K562 (cell line): Measurements from ENCODE around the gene SLC46A3. TPM values are rescaled to one million over a fixed set of nuclear protein-coding genes. Genes with fewer than 3 reads are reported as not detected.

ENCODE experiments used
- ATAC-seq: fragments of 200-7000 bp; cut with Tn5 transposase; 3 replicates; pipeline ENCODE4 v1.9.1; 2020; ENCODE audit warnings: moderate library complexity
- BruUV-seq: library from RNA; stranded (reverse); fragments of 400-500 nt; replicated peaks from 2 replicates; lab custom pipeline; 2021; lab: Mats Ljungman, UMichigan
- CTCF ChIA-PET: fragments of 300-600 bp; formaldehyde crosslinking; extraction: SDS; loops from one replicate; lab custom pipeline; 2021; ENCODE audit warnings: low intra/inter-chr PET ratio; lab: Yijun Ruan, JAX
- POLR2A ChIA-PET: fragments of 300-600, 350-650 bp; sonication (Branson Sonifier 250); formaldehyde crosslinking; extraction: SDS; loops from one replicate; lab custom pipeline; 2021; ENCODE audit warnings: antibody characterized with exemption, inconsistent platforms; lab: Yijun Ruan, JAX
- DNase-seq, 4 experiments: peaks; one replicate each; pipeline versions ENCODE4 v3.0.0 to v3.0.0-alpha.2; 2011 to 2018; ENCODE audit warnings: low spot score in 3 of 4, mixed read lengths in 3 of 4; ENCODE audit errors: extremely low read depth in 1 of 4
- FAIRE-seq: peaks from 2 replicates; lab custom pipeline; 2011; peaks lifted over from hg19 to GRCh38; lab: Jason Lieb, UNC
- H2AFZ ChIP-seq: 2 replicates; pipeline ENCODE4 v1.6.0; 2011; ENCODE audit warnings: low read depth, low read length, control low read depth, inconsistent platforms
- H3K27ac ChIP-seq: fragments of 200-600 bp; 3 replicates; pipeline ENCODE4 v1.8.0; 2011; ENCODE audit warnings: low read depth, mild to moderate bottlenecking, control low read depth, inconsistent platforms, low read length, moderate library complexity, mixed read lengths; ENCODE audit errors: extremely low read depth
- H3K27me3 ChIP-seq, 2 experiments: fragments of 300-600 bp in 1 of 2; 2 replicates in 1 of 2; 3 replicates in 1 of 2; pipeline versions ENCODE4 v1.6.0 to v1.8.0; 2011; ENCODE audit warnings: inconsistent platforms in 2 of 2, low read length in 2 of 2, mild to moderate bottlenecking in 1 of 2, mixed read lengths in 1 of 2, moderate library complexity in 1 of 2; ENCODE audit not compliant: control insufficient read depth in 2 of 2, insufficient read depth in 2 of 2
- H3K36me3 ChIP-seq: fragments of 300-600 bp; 3 replicates; pipeline ENCODE4 v1.8.0; 2011; ENCODE audit warnings: mild to moderate bottlenecking, low read length, inconsistent platforms; ENCODE audit not compliant: control insufficient read depth, insufficient read depth
- H3K4me1 ChIP-seq, 2 experiments: fragments of 200-600 bp in 1 of 2; replicated peaks in 1 of 2; 2 replicates in 1 of 2; 3 replicates in 1 of 2; pipeline versions ENCODE4 v1.5.1 to v1.8.0; 2011; ENCODE audit warnings: inconsistent platforms in 2 of 2, low read length in 2 of 2, mild to moderate bottlenecking in 1 of 2, mixed read lengths in 1 of 2, moderate library complexity in 1 of 2; ENCODE audit not compliant: control insufficient read depth in 2 of 2, insufficient read depth in 2 of 2
- H3K4me2 ChIP-seq: 2 replicates; pipeline ENCODE4 v1.6.1; 2011; ENCODE audit warnings: low read length, control low read depth, inconsistent platforms, mixed read lengths; ENCODE audit not compliant: insufficient read depth
- H3K4me3 ChIP-seq: fragments of 200-600 bp; sonication (generic), shearing (Covaris generic); 2 replicates; pipeline ENCODE4 v1.5.1; 2016; ENCODE audit warnings: control low read depth, inconsistent platforms
- H3K79me2 ChIP-seq: fragments of 200-600 bp; 3 replicates; pipeline ENCODE4 v1.8.0; 2011; ENCODE audit warnings: low read length, inconsistent platforms; ENCODE audit not compliant: control insufficient read depth, insufficient read depth
- H3K9ac ChIP-seq, 2 experiments: 2 replicates each; pipeline versions ENCODE4 v1.6.0 to v1.6.1; 2011; ENCODE audit warnings: low read depth in 2 of 2, low read length in 2 of 2, control low read depth in 1 of 2, inconsistent platforms in 1 of 2, mild to moderate bottlenecking in 1 of 2, mixed read lengths in 1 of 2; ENCODE audit not compliant: insufficient read depth in 1 of 2
- H3K9me1 ChIP-seq: one replicate; pipeline ENCODE4 v1.6.0; 2011; ENCODE audit warnings: inconsistent platforms, mild to moderate bottlenecking, low read length, moderate library complexity; ENCODE audit not compliant: control insufficient read depth, insufficient read depth
- H3K9me3 ChIP-seq: replicated peaks from 2 replicates; pipeline ENCODE4 v1.5.1; 2011; ENCODE audit warnings: low read depth, low read length, inconsistent platforms; ENCODE audit not compliant: control insufficient read depth, insufficient read depth
- H4K20me1 ChIP-seq: replicated peaks from 2 replicates; pipeline ENCODE4 v1.6.1; 2011; ENCODE audit warnings: low read length, inconsistent platforms, mixed read lengths; ENCODE audit not compliant: control insufficient read depth, insufficient read depth
- CBFA2T3 ChIP-seq: fragments of 450-650 bp; IDR thresholded peaks from 2 replicates; pipeline ENCODE4 v1.6.1; 2017
- CEBPB ChIP-seq: fragments of 450-650 bp; IDR thresholded peaks from 2 replicates; pipeline ENCODE4 v1.6.1; 2016; ENCODE audit warnings: missing genetic modification characterization, missing compliant biosample characterization
- EHMT2 ChIP-seq: fragments of 450-650 bp; IDR thresholded peaks from 2 replicates; pipeline ENCODE4 v1.6.1; 2018; ENCODE audit warnings: antibody characterized with exemption
- EWSR1 ChIP-seq: fragments of 450-650 bp; IDR thresholded peaks from 2 replicates; pipeline ENCODE4 v1.6.1; 2018; ENCODE audit warnings: borderline replicate concordance, mild to moderate bottlenecking, low read depth, moderate library complexity; ENCODE audit not compliant: partially characterized antibody
- ILK ChIP-seq: fragments of 450-650 bp; IDR thresholded peaks from 2 replicates; pipeline ENCODE4 v1.6.1; 2016; ENCODE audit warnings: missing genetic modification characterization, low read depth, mild to moderate bottlenecking, missing compliant biosample characterization, moderate library complexity, borderline replicate concordance
- NFE2L1 ChIP-seq: fragments of 450-650 bp; IDR thresholded peaks from 2 replicates; pipeline ENCODE4 v1.6.1; 2016; ENCODE audit warnings: missing genetic modification characterization, low read depth, mild to moderate bottlenecking, missing compliant biosample characterization, moderate library complexity, borderline replicate concordance
- POLR2AphosphoS5 ChIP-seq: IDR thresholded peaks from 2 replicates; pipeline ENCODE4 v1.6.1; 2011; ENCODE audit warnings: mild to moderate bottlenecking, low read depth, low read length, moderate library complexity; ENCODE audit not compliant: control insufficient read depth, insufficient read depth
- POU5F1 ChIP-seq: fragments of 150-350 bp; IDR thresholded peaks from 2 replicates; pipeline ENCODE4 v1.6.1; 2014; ENCODE audit warnings: borderline replicate concordance, low read length, low read depth, mild to moderate bottlenecking; ENCODE audit not compliant: partially characterized antibody
- SIN3B ChIP-seq: fragments of 450-650 bp; IDR thresholded peaks from 2 replicates; pipeline ENCODE4 v1.6.1; 2017; ENCODE audit warnings: low read depth, mild to moderate bottlenecking, moderate library complexity
- SP2 ChIP-seq: IDR thresholded peaks from 2 replicates; pipeline ENCODE4 v1.6.1; 2011; ENCODE audit warnings: mild to moderate bottlenecking, low read depth, low read length, moderate library complexity; ENCODE audit not compliant: poor library complexity, severe bottlenecking; ENCODE audit errors: extremely low read depth
- ZBTB12 ChIP-seq: fragments of 250-450 bp; sonication (Bioruptor Pico); IDR thresholded peaks from 2 replicates; pipeline ENCODE4 v1.4.0; 2020
- ZNF232 ChIP-seq: sonication (generic); formaldehyde crosslinking; IDR thresholded peaks from 2 replicates; pipeline ENCODE4 v1.8.0; 2022; ENCODE audit warnings: mild to moderate bottlenecking, missing genetic modification reagents
- ZNF347 ChIP-seq: fragments of 450-650 bp; formaldehyde crosslinking; IDR thresholded peaks from 2 replicates; pipeline ENCODE4 v1.4.0; 2020; ENCODE audit warnings: low read depth, mild to moderate bottlenecking, moderate library complexity
- ZNF518B ChIP-seq: fragments of 250-450 bp; sonication (Bioruptor Pico); IDR thresholded peaks from 2 replicates; pipeline ENCODE4 v1.5.0; 2021; ENCODE audit warnings: mild to moderate bottlenecking, moderate library complexity
- ZNF639 ChIP-seq, 2 experiments: fragments of 200-800 bp in 1 of 2; sonication (Bioruptor generic) in 1 of 2; sonication (generic) in 1 of 2; formaldehyde crosslinking in 1 of 2; IDR thresholded peaks in 1 of 2; conservative IDR thresholded peaks in 1 of 2; 2 replicates each; pipeline versions ENCODE4 v1.5.0 to v1.6.1; 2016 to 2020; ENCODE audit warnings: missing compliant biosample characterization in 1 of 2, missing genetic modification characterization in 1 of 2, missing genetic modification reagents in 1 of 2
- ZNF699 ChIP-seq: fragments of 250-450 bp; sonication (Bioruptor Pico); IDR thresholded peaks from 2 replicates; pipeline ENCODE4 v1.8.0; 2021; ENCODE audit warnings: mild to moderate bottlenecking, moderate library complexity; ENCODE audit not compliant: insufficient replicate concordance
- in situ Hi-C: fragments of 300-500 bp; cut with MboI; formaldehyde crosslinking; loops from 4 replicates; pipeline ENCODE4 v1.15.0; 2018; ENCODE audit warnings: inconsistent platforms, mixed read lengths
- intact Hi-C: fragments of 100-400 bp; cut with micrococcal nuclease; formaldehyde crosslinking; loops from 2 replicates; pipeline ENCODE4 v1.14.2; 2022
- polyA plus RNA-seq, 8 experiments: library from polyadenylated mRNA; depleted of rRNA in 4 of 8; stranded (reverse) in 5 of 8; unstranded in 3 of 8; fragments of >200 nt; fragmentation: Nextera tagmentation in 2 of 8; fragmentation: Illumina TruSeq in 1 of 8; extraction: Ambion mirVana in 2 of 8; extraction: Trizol in 1 of 8; gene quantifications; 2 replicates each; pipeline versions ENCODE4 v1.2.1 to v1.2.3, GENCODE V29; 2011 to 2014; ENCODE audit warnings: inconsistent platforms in 1 of 8, missing spikeins in 1 of 8
- total RNA-seq, 7 experiments: library from RNA; depleted of rRNA in 6 of 7; stranded (reverse); fragments of >200 nt in 6 of 7; fragmentation: Illumina TruSeq in 2 of 7; extraction: Trizol in 2 of 7; gene quantifications; 2 replicates each; pipeline versions ENCODE4 v1.2.1 to v1.2.3, GENCODE V29; 2011 to 2021; ENCODE audit warnings: low replicate concordance in 1 of 7

The SLC46A3 gene
- total and polyA plus RNA-seq, 9 of the 15 experiments (the other 6 are each of a cell fraction or from before 2014, with no cell fraction given) = 0.14 to 1.2 (median 0.51) TPM

GRCh38 chr13:28704282-28704681, 14.5 kb downstream of the SLC46A3 start:
- DNase-seq (no peak), FAIRE-seq (no peak), ATAC-seq (no peak)
- H3K4me1 ChIP-seq = peaks cover 0 to 8% of the 10 kb centered on the region in 2 experiments; a peak in 3 of 5 replicates
- in situ Hi-C loops = no loop called here
- H3K27ac ChIP-seq = no peak overlapping the region
- intact Hi-C loops = no loop called here
- CTCF ChIA-PET = no interaction called here
- no TSS peak for BruUV-seq
- H3K4me3 ChIP-seq = no peak overlapping the region
- H3K9me1 ChIP-seq = no peaks in the 10 kb centered on the region
- H3K4me2 ChIP-seq = no peak overlapping the region
- no peaks in the 10 kb centered on the region for H4K20me1 ChIP-seq
- no peaks in the 10 kb centered on the region for H3K79me2 ChIP-seq
- no peaks in the 10 kb centered on the region for H3K36me3 ChIP-seq
- no peak overlapping the region for H3K9ac ChIP-seq
- POLR2A ChIA-PET = interaction anchor here (1.3 kb wide), 1 partner anchor 13 kb away, joined by 3 read pairs; no protein-coding TSS in a partner anchor
- 0 out of 5 replicates have a peak, but pooled peaks cover 0 to 2% of the 10 kb centered on the region in 2 experiments for H3K27me3 ChIP-seq
- H2AFZ ChIP-seq = no peak overlapping the region
- no peaks in the 10 kb centered on the region for H3K9me3 ChIP-seq
- TF ChIP-seq EHMT2 = no peak
- TF ChIP-seq CBFA2T3 = no peak
- TF ChIP-seq POU5F1 = no peak
- no peak for TF ChIP-seq SP2
- no peak for TF ChIP-seq ZNF232 (CRISPR knock-in tag)
- no peak for TF ChIP-seq ILK (tag)
- TF ChIP-seq ZBTB12 (CRISPR knock-in tag) = no peak
- no peak for TF ChIP-seq NFE2L1
- TF ChIP-seq EWSR1 = no peak
- no peak for TF ChIP-seq ZNF347 (CRISPR knock-in tag)
- no peak for TF ChIP-seq POLR2AphosphoS5
- TF ChIP-seq ZNF518B (CRISPR knock-in tag) = no peak
- no peak for TF ChIP-seq ZNF639 (CRISPR knock-in tag; conservative IDR thresholded peaks at IDR 0.05 in 1 of 2, IDR thresholded peaks at IDR 0.05 in 1 of 2)
- TF ChIP-seq CEBPB (tag) = no peak
- TF ChIP-seq ZNF699 = no peak
- no peak for TF ChIP-seq SIN3B
